Measurements from ENCODE around the gene ASB3.

DNA sequence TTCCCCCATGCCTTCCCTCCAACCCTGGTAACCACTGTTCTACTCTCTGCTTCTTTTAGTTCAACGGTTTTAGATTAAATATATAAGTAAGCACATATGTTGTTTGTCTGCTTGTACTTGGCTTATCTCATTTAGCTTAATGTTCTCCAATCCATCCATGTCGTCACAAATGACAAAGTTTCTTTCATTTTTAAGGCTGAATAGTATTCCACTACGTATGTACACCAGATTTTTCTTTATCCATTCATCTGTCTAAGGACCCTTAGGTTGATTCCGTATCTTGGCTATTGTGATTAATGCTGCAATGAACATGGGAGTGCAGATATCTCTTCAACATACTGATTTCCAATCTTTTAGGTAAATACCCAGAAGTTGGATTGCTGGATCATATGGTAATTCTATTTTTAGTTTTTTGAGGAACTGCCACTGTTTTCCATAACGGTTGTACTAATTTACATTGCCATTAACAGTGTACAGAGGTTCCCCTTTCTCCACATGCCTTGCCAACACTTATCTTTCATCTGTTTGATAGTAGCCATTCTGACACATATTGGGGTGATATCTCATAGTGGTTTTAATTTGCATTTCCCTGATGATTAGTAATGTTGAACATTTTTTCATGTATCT lies 8.1 kb downstream of the ASB3 start:
- TF ChIP-seq EZH2 (IDR thresholded peaks at IDR 0.05; ENCODE audit: borderline replicate concordance, low read depth, low read length, severe bottlenecking), result no peak
- no peak for TF ChIP-seq CTCF (IDR thresholded peaks at IDR 0.05; ENCODE audit: borderline replicate concordance, extremely low read depth, low read length, poor library complexity, severe bottlenecking)
